Muscle of arm (tissue), 14 donors: Measurements from ENCODE around the gene COG3. TPM values are rescaled to one million over a fixed set of nuclear protein-coding genes. Genes with fewer than 3 reads are reported as not detected.
"Not testable (repeated sequence)": the region's sequence is repeated elsewhere in the genome, so short reads cannot be mapped to it uniquely, and the experiment has no call there.

Experiments used
- DNase-seq: peaks from one replicate; pipeline ENCODE4 v3.0.0-alpha.2; 2013
- long read RNA-seq, 11 donors: transcript quantifications; one replicate each; lab custom pipeline, GENCODE V29; 2026
- polyA plus RNA-seq, 12 donors: library from polyadenylated mRNA; unstranded; fragments of 120-200 nt; gene quantifications; one replicate each; pipeline ENCODE4 v1.2.1, GENCODE V29; 2013; ENCODE audit not compliant: insufficient read length in 12 of 12

Gene COG3, protein sequence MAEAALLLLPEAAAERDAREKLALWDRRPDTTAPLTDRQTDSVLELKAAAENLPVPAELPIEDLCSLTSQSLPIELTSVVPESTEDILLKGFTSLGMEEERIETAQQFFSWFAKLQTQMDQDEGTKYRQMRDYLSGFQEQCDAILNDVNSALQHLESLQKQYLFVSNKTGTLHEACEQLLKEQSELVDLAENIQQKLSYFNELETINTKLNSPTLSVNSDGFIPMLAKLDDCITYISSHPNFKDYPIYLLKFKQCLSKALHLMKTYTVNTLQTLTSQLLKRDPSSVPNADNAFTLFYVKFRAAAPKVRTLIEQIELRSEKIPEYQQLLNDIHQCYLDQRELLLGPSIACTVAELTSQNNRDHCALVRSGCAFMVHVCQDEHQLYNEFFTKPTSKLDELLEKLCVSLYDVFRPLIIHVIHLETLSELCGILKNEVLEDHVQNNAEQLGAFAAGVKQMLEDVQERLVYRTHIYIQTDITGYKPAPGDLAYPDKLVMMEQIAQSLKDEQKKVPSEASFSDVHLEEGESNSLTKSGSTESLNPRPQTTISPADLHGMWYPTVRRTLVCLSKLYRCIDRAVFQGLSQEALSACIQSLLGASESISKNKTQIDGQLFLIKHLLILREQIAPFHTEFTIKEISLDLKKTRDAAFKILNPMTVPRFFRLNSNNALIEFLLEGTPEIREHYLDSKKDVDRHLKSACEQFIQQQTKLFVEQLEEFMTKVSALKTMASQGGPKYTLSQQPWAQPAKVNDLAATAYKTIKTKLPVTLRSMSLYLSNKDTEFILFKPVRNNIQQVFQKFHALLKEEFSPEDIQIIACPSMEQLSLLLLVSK
- polyA plus RNA-seq: 10 to 100 TPM in 11 of 12 donors, not detected in 1; 18.2 to 37.6 (median 23.1) TPM
- long read RNA-seq, donor 1, full-length matches to known transcripts: 6 of 6 reads
- long read RNA-seq, donor 1, partial matches to known transcripts: 0 of 6 reads
- long read RNA-seq, donor 1, other reads (novel, unspliced or antisense): 0 of 6 reads
- long read RNA-seq, donor 2, full-length matches to known transcripts: 4 of 4 reads
- long read RNA-seq, donor 2, partial matches to known transcripts: 0 of 4 reads
- long read RNA-seq, donor 2, other reads (novel, unspliced or antisense): 0 of 4 reads
- long read RNA-seq, donor 3, full-length matches to known transcripts: 4 of 4 reads
- long read RNA-seq, donor 3, partial matches to known transcripts: 0 of 4 reads
- long read RNA-seq, donor 3, other reads (novel, unspliced or antisense): 0 of 4 reads
- long read RNA-seq, donor 4, partial matches to known transcripts: 0 of 3 reads
- long read RNA-seq, donor 4, other reads (novel, unspliced or antisense): 0 of 3 reads
- long read RNA-seq, donor 5, full-length matches to known transcripts: 5 of 5 reads
- long read RNA-seq, donor 5, partial matches to known transcripts: 0 of 5 reads
- long read RNA-seq, donor 5, other reads (novel, unspliced or antisense): 0 of 5 reads
- long read RNA-seq, donor 6, full-length matches to known transcripts: 3 of 3 reads
- long read RNA-seq, donor 6, partial matches to known transcripts: 0 of 3 reads
- long read RNA-seq, donor 6, other reads (novel, unspliced or antisense): 0 of 3 reads
- long read RNA-seq, donor 7: 0 reads
- long read RNA-seq, donor 8: 0 reads
- long read RNA-seq, donor 9, full-length matches to known transcripts: 2 of 2 reads
- long read RNA-seq, donor 9, partial matches to known transcripts: 0 of 2 reads
- long read RNA-seq, donor 9, other reads (novel, unspliced or antisense): 0 of 2 reads
- long read RNA-seq, donor 10, full-length matches to known transcripts: 5 of 5 reads
- long read RNA-seq, donor 10, partial matches to known transcripts: 0 of 5 reads
- long read RNA-seq, donor 10, other reads (novel, unspliced or antisense): 0 of 5 reads
- long read RNA-seq, donor 11, full-length matches to known transcripts: 5 of 5 reads
- long read RNA-seq, donor 11, partial matches to known transcripts: 0 of 5 reads
- long read RNA-seq, donor 11, other reads (novel, unspliced or antisense): 0 of 5 reads

- peak; percentile 96 for DNase-seq
These were observed at the start of gene COG3 for GRCh38 chr13:45464687-45465453. Gene COG3, plus strand, starts transcription at chr13:45464939. Its CDS starts 98 bp downstream, at chr13:45465037.

GRCh38 chr13:45415112-45415511 lies 49.6 kb upstream of the COG3 start:
- no peak for DNase-seq

GRCh38 chr13:45416516-45417128 lies 48.1 kb upstream of the COG3 start:
- no peak for DNase-seq

- DNase-seq: peak; percentile 86
These were observed 46.8 kb upstream of the COG3 start, which contains the start of gene SLC25A30 for GRCh38 chr13:45417790-45418534. Gene SLC25A30, minus strand, starts transcription at chr13:45418373. Its CDS starts 6,948 bp downstream, at chr13:45411425.

- DNase-seq: not testable (repeated sequence)
These were observed 45.4 kb upstream of the COG3 start for GRCh38 chr13:45419389-45419788.

DNA sequence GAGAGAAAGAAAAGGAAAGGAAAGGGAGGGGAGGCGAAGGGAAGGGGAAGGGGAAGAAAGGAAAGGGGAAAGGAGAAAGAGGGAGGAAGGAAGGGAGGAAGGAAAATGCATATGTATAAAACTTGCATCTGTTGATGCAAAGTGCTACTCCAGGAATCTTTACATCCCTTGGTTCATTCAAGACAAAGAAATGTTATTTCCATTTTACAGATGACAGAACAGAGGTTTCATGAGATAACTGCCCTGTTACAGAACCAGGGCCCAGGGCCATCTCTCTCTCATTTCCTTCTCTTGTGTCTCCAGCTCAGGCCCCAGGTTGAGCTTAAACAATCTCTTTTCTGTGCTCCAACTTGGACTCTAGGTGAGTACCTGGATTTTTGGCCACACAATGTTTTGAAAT lies 44.8 kb upstream of the COG3 start:
- DNase-seq: no peak

GRCh38 chr13:45422731-45423292 lies 41.9 kb upstream of the COG3 start:
- DNase-seq: no peak

DNA sequence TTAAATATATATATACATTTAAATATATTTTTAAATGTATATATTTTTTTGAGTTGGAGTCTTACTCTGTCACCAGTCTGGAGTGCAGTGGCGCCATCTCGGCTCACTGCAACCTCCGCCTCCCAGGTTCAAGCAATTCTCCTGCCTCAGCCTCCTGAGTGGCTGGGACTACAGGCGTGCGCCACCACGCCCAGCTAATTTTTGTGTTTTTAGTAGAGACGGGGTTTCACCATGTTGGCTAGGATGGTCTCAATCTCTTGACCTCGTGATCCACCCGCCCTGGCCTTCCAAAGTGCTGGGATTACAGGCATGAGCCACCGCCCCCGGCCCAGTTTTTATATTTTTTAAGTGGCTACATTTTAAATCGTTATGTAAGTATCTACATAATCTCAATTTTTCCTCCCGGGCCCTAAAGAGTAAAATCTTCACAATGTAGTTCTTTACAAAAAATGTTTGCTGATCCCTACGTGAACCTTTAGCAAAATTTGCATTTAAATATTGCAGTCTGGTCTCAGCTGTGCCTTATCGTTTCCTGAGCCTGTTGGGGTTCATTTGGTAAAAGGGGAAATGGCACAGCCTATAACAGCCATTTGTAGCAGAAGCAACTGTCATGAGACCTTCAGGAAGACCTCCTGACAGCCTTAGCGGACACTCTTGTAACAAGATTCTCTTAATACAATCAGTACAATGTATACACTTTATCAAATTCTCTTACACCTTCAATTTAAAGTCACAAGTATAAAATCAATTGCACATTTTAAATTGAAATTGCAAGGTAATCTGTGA lies 38.5 kb upstream of the COG3 start:
- DNase-seq: not testable (repeated sequence)

GRCh38 chr13:45432737-45433380 lies 31.9 kb upstream of the COG3 start:
- DNase-seq: no peak

- no peak for DNase-seq
These were observed 31.4 kb upstream of the COG3 start for GRCh38 chr13:45433381-45433790.

DNA sequence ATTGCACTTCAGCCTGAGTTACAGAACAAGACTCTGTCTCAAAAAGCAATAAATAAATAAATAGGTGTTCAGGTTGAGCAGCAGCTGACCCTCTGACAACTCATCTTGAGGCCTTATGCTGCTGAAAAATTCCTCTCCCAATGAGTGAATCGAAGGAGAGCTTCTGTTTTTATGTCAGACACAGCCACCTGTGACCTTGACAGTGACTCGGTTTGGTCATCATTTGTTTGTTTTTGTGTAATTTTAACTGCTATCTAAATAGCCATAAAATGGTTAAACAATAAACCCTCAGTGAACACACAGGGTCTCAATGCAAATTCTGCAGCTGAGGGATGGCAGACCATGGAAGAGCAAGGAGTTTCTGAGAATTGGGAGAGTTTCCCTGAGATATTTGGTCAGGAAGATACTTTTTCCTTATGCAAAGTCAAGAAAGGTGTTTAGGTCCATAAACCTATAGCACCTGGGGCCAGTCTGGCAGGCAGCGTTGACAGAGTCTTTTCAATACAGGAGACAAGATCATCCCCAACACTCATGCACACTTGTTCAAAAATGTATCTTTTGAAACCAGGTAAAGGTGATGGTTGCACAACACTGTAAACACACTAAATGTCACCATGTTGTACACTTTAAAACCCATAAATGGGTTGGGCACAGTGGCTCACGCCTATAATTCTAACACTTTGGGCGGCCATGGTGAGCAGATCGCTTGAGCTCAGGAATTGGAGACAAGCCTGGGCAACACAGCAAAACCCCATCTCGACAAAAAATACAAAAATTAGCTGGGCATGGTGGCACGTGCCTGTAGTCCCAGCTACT lies 30.0 kb upstream of the COG3 start:
- no peak for DNase-seq

- no peak for DNase-seq
These were observed 28.4 kb upstream of the COG3 start for GRCh38 chr13:45436332-45436731.

- no peak for DNase-seq
These were observed 27.8 kb upstream of the COG3 start for GRCh38 chr13:45436953-45437352.

- no peak for DNase-seq
These were observed 26.8 kb upstream of the COG3 start for GRCh38 chr13:45437947-45438346.

DNA sequence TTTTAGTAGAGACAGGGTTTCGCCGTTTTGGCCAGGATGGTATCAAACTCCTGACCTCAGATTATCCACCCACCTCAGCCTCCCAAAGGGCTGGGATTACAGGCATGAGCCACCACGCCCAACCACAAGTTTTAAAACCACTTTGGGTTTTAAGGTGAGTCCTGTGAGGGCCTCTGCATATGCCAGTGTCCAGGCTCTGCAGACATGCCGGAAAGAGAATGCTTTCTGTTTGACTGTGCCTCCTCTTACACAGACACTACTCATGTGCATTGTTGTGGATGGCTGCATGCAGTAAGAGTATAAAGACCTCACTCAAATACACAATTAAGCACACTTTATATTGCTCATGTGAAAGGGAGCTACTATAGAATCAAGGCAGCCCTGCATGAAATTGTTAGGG lies 25.7 kb upstream of the COG3 start:
- no peak for DNase-seq
